Thyroid gland (tissue), 4 donors: Measurements from ENCODE around the gene SLC25A19.

Experiments used
- CTCF ChIP-seq, 6 experiments: fragments of 200-600 bp in 3 of 6; fragments of 450-650 bp in 3 of 6; sonication (generic) in 3 of 6; IDR thresholded peaks; one replicate each; pipeline ENCODE4 v1.5.1; 2016 to 2019; ENCODE audit warnings: antibody characterized with exemption in 6 of 6, mild to moderate bottlenecking in 2 of 6, inconsistent platforms in 1 of 6, moderate library complexity in 1 of 6
- POLR2A ChIP-seq, 2 donors: fragments of 450-650 bp; IDR thresholded peaks; one replicate each; pipeline ENCODE4 v1.6.1; 2017; ENCODE audit warnings: antibody characterized with exemption in 2 of 2, mild to moderate bottlenecking in 2 of 2, moderate library complexity in 1 of 2

DNA sequence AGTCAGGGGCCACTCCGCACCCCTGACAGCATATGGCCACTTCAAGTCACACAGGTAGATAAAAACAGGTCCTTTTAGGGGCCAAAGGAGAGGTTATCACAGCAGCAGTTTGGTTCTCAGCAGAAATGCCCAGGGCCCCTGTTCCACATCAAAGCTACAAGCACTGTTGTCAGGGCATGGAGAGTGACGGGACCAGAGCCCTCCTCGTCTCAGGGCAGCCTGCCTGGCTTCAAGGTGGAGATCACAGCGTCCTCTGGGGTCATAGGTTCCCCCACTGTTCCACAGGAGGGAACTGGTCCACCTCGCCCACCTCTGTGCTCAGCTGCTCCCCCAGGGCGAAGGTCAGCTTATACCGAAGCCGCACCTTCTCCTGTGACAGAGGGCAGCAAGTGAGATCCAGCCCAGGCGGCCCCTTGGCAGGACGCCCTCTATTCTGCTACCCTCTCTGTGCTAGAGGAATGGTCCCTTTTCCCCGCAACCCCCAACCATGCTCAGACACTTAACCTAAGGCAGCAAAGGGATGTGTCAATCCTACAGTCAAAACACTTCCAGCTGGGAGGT is 51.1 kb downstream of the SLC25A19 start:
- TF ChIP-seq CTCF (IDR thresholded peaks at IDR 0.05): no peak
- no peak for TF ChIP-seq POLR2A (IDR thresholded peaks at IDR 0.05)
